NCI-H226 (cell line): ENCODE measurements around the gene DNAH12.
A peak's percentile ranks its signal among the peaks of the same experiment; 100 is the strongest.
"Not testable (repeated sequence)": the region's sequence is repeated elsewhere in the genome, so short reads cannot be mapped to it uniquely, and the experiment has no call there.

Experiments used
- DNase-seq: peaks from one replicate; pipeline ENCODE4 v3.0.0-alpha.2; 2015

DNAH12 gene

GRCh38 chr3:57409471-57409870 is 134.7 kb downstream of the DNAH12 start:
- no peak for DNase-seq

GRCh38 chr3:57402675-57403074 is 141.5 kb downstream of the DNAH12 start:
- no peak for DNase-seq

- DNase-seq, result peak; percentile 48
Observed at GRCh38 chr3:57397175-57398026, 146.7 kb downstream of the DNAH12 start.

GRCh38 chr3:57393977-57394376 is 150.2 kb downstream of the DNAH12 start:
- DNase-seq, result no peak

GRCh38 chr3:57391767-57392166 is 152.4 kb downstream of the DNAH12 start:
- no peak for DNase-seq

GRCh38 chr3:57389271-57389670 is 154.9 kb downstream of the DNAH12 start:
- no peak for DNase-seq

- DNase-seq, result no peak
Observed at GRCh38 chr3:57386307-57386706, 157.8 kb downstream of the DNAH12 start.

GRCh38 chr3:57385498-57385897 is 158.6 kb downstream of the DNAH12 start:
- DNase-seq, result no peak

- DNase-seq, result no peak
Observed at GRCh38 chr3:57383838-57384237, 160.3 kb downstream of the DNAH12 start.

GRCh38 chr3:57383406-57383805 is 160.7 kb downstream of the DNAH12 start:
- DNase-seq, result no peak

- no peak for DNase-seq
Observed at GRCh38 chr3:57382933-57383332, 161.2 kb downstream of the DNAH12 start.

GRCh38 chr3:57370341-57370740 is 173.8 kb downstream of the DNAH12 start:
- no peak for DNase-seq

GRCh38 chr3:57365089-57365488 is 179.1 kb downstream of the DNAH12 start:
- DNase-seq, result not testable (repeated sequence)

- DNase-seq, result not testable (repeated sequence)
Observed at GRCh38 chr3:57356275-57356674, 187.9 kb downstream of the DNAH12 start.

- no peak for DNase-seq
Observed at GRCh38 chr3:57354768-57355167, 189.4 kb downstream of the DNAH12 start.

GRCh38 chr3:57350271-57350670 is 193.9 kb downstream of the DNAH12 start:
- no peak for DNase-seq

GRCh38 chr3:57339071-57339642 is 205.0 kb downstream of the DNAH12 start:
- not testable (repeated sequence) for DNase-seq

GRCh38 chr3:57338272-57339070 is 205.7 kb downstream of the DNAH12 start:
- not testable (repeated sequence) for DNase-seq

- DNase-seq, result no peak
Observed at GRCh38 chr3:57335283-57335938, 208.7 kb downstream of the DNAH12 start.

- no peak for DNase-seq
Observed at GRCh38 chr3:57331078-57331610, 213.0 kb downstream of the DNAH12 start.

GRCh38 chr3:57326498-57326897 is 217.6 kb downstream of the DNAH12 start:
- DNase-seq, result not testable (repeated sequence)

GRCh38 chr3:57314204-57314603 is 229.9 kb downstream of the DNAH12 start:
- DNase-seq, result no peak
